Heart right ventricle (tissue), 16 donors: ENCODE measurements around the gene NFKBIL1. TPM values are rescaled to one million over a fixed set of nuclear protein-coding genes. Genes with fewer than 3 reads are reported as not detected.

Experiments used
- ATAC-seq, 8 donors: fragments of 200-7000 bp; cut with Tn5 transposase; one replicate each; pipeline ENCODE4 v1.9.1; 2020; ENCODE audit warnings: mild to moderate bottlenecking in 8 of 8, moderate library complexity in 8 of 8, moderate number of reproducible peaks in 1 of 8
- DNase-seq, 2 donors: peaks; one replicate each; pipeline ENCODE4 v3.0.0-alpha.2; 2020
- H3K27ac ChIP-seq, 10 donors: fragments of 200-600 bp; sonication (generic) in 2 of 10; one replicate each; pipeline versions ENCODE4 v1.5.0 to v1.8.0; 2020 to 2022; ENCODE audit warnings: mild to moderate bottlenecking in 3 of 10
- H3K27me3 ChIP-seq, 7 donors: fragments of 200-600 bp; one replicate each; pipeline ENCODE4 v1.8.0; 2021 to 2022; ENCODE audit warnings: mild to moderate bottlenecking in 2 of 7
- H3K36me3 ChIP-seq, 9 donors: fragments of 200-600 bp; sonication (generic) in 1 of 9; one replicate each; pipeline versions ENCODE4 v1.5.0 to v1.8.0; 2020 to 2022; ENCODE audit warnings: mild to moderate bottlenecking in 2 of 9
- H3K4me1 ChIP-seq, 9 donors: fragments of 200-600 bp; sonication (generic) in 1 of 9; one replicate each; pipeline versions ENCODE4 v1.5.0 to v1.8.0; 2020 to 2022; ENCODE audit warnings: mild to moderate bottlenecking in 4 of 9
- H3K4me3 ChIP-seq, 10 donors: fragments of 200-600 bp; sonication (generic) in 2 of 10; one replicate each; pipeline versions ENCODE4 v1.5.0 to v1.8.0; 2020 to 2022; ENCODE audit warnings: mild to moderate bottlenecking in 7 of 10, moderate library complexity in 2 of 10
- H3K9me3 ChIP-seq, 11 donors: fragments of 200-600 bp in 10 of 11; sonication (generic) in 2 of 11; one replicate each; pipeline versions ENCODE4 v1.5.0 to v1.8.0; 2013 to 2022; ENCODE audit warnings: mild to moderate bottlenecking in 2 of 11, control low read depth in 1 of 11, moderate library complexity in 1 of 11
- CTCF ChIP-seq, 9 donors: fragments of 200-600 bp; sonication (generic) in 2 of 9; IDR thresholded peaks; one replicate each; pipeline versions ENCODE4 v1.5.0 to v1.8.0; 2021 to 2022; ENCODE audit warnings: antibody characterized with exemption in 9 of 9, mild to moderate bottlenecking in 5 of 9, moderate library complexity in 1 of 9
- WGBS, 2 donors: extraction: QIAGEN DNeasy Blood & Tissue Kit; methylation state at CpG; one replicate each; pipeline ENCODE4 v1.1.7; 2013; ENCODE audit warnings: inconsistent platforms in 1 of 2; 5-methylcytosine and 5-hydroxymethylcytosine counted together
- intact Hi-C, 10 donors: fragments of 100-400 bp; cut with DNase I; formaldehyde crosslinking; loops; one replicate each; pipeline versions ENCODE4 v1.11.1 to v1.14.2; 2022
- polyA plus RNA-seq, 2 donors: library from polyadenylated mRNA; stranded (reverse); fragments of 200-250 nt; gene quantifications; one replicate each; pipeline ENCODE4 v1.2.3, GENCODE V29; 2013
- total RNA-seq, 10 donors: library from RNA; stranded (reverse); fragmentation: NEBNext Ultra II Directional in 3 of 10; extraction: Animal tissue kit (Norgen Biotek cat#: 25700) in 3 of 10; gene quantifications; one replicate each; pipeline versions ENCODE4 v1.2.1 to v1.2.4, GENCODE V29; 2021 to 2023
- donor health status: Arrhythmogenic right ventricular cardiomyopathy.
- donor health status: ischemic (EF 13 %, LVEDD 7.1; RV severe dilation, severe dysfunction).
- donor health status: healthy with polysubstance abuse.
- donor health status: DM: no; HTN: yes; CAD: no.
- donor health status: DM: no; HTN: no; CAD: no.
- donor health status: ischemic (EF 25% LVEDD 6.9; RV normal size, moderate dysfunction).
- donor health status: ischemic (EF 25% LVEDD 5.7; RV mildly dilated, moderate dysfunction).
- donor health status: healthy.
- donor health status: DM: yes; HTN: yes; CAD: no.
- donor health status: Ischemic cardiomyopathy.
- donor health status: ischemic (EF 35%, LVEDD 5.7; RV mildly dilated, moderate dysfunction).
- donor health status: nonischemic (EF 11% LVEDD 7.7; RV severe dilation, severe dysfunction).
- donor health status: DM: yes; HTN: yes; CAD: no.
- donor health status: PGD.
- donor health status: ischemic (EF 29% LVEDD 5.4; RV normal size, mild dysfunction).
- donor health status: nonischemic (EF 23%, LVEDD 6.1; RV moderate dilation, normal function).

NFKBIL1 gene
- total and polyA plus RNA-seq, 12 donors: 9.7 to 22.2 (median 12.1) TPM

GRCh38 chr6:31530659-31531058 is 16.7 kb upstream of the NFKBIL1 start:
- intact Hi-C loops: loop anchor here in 1 of 10 donors (5.0 kb wide), 1 partner anchor 33 kb away; the partner anchor contains the start of gene MICB

GRCh38 chr6:31531162-31531561 is 16.2 kb upstream of the NFKBIL1 start:
- no peak for TF ChIP-seq CTCF (IDR thresholded peaks at IDR 0.05)
- DNase-seq (no peak), ATAC-seq (no peak)
- H3K9me3 ChIP-seq: no peaks in the 10 kb centered on the region
- 87 to 90% methylated on average over 7 of the region's 7 CpGs for WGBS, 2 donors
- H3K27ac ChIP-seq: no peak overlapping the region
- no peak overlapping the region for H3K4me3 ChIP-seq
- peaks cover 0 to 21% (median 3%) of the 10 kb centered on the region in 9 donors for H3K4me1 ChIP-seq
- intact Hi-C loops: loop anchor here in 1 of 10 donors (5.0 kb wide), 1 partner anchor 34 kb away; the partner anchor contains the start of gene MICB
- H3K27me3 ChIP-seq: no peaks in the 10 kb centered on the region
- peaks cover 4 to 69% (median 57%) of the 10 kb centered on the region in 9 donors for H3K36me3 ChIP-seq

More at GRCh38 chr6:31530659-31531058, 16.7 kb upstream of the NFKBIL1 start:
- Histone ChIP-seq H3K4me1 (peaks cover 0 to 22% (median 3%) of the 10 kb centered on the region in 9 donors), H3K4me3 (no peak overlapping the region), H3K27me3 (no peaks in the 10 kb centered on the region), H3K9me3 (no peaks in the 10 kb centered on the region), H3K36me3 (peaks cover 4 to 64% (median 52%) of the 10 kb centered on the region in 9 donors), H3K27ac (no peak overlapping the region)
- no peak for DNase-seq
- 57 to 65% methylated on average over 6 of the region's 6 CpGs for WGBS, 2 donors
- TF ChIP-seq CTCF (IDR thresholded peaks at IDR 0.05): no peak
- no peak for ATAC-seq

- Histone ChIP-seq H3K36me3 (peaks cover 4 to 78% (median 66%) of the 10 kb centered on the region in 9 donors), H3K4me3 (no peak overlapping the region), H3K27ac (peak overlapping the region in 2 of 10 donors; percentile 14 to 48), H3K27me3 (no peaks in the 10 kb centered on the region), H3K9me3 (no peaks in the 10 kb centered on the region), H3K4me1 (peaks cover 0 to 28% (median 0%) of the 10 kb centered on the region in 9 donors)
- TF ChIP-seq CTCF (IDR thresholded peaks at IDR 0.05): no peak
- DNase-seq: no peak
- intact Hi-C loops: loop anchor here in 1 of 10 donors (5.0 kb wide), 1 partner anchor 35 kb away; the partner anchor contains the start of gene MICB
- WGBS, 2 donors: 76 to 77% methylated on average over 9 of the region's 9 CpGs
- no peak for ATAC-seq
Observed at GRCh38 chr6:31531771-31532643, 15.4 kb upstream of the NFKBIL1 start.

- Histone ChIP-seq H3K4me1 (peaks cover 0 to 28% (median 0%) of the 10 kb centered on the region in 9 donors), H3K27ac (peak overlapping the region in 2 of 10 donors; percentile 14 to 48), H3K36me3 (peaks cover 4 to 86% (median 71%) of the 10 kb centered on the region in 9 donors), H3K27me3 (no peaks in the 10 kb centered on the region), H3K9me3 (no peaks in the 10 kb centered on the region), H3K4me3 (no peak overlapping the region)
- no peak for DNase-seq
- TF ChIP-seq CTCF (IDR thresholded peaks at IDR 0.05): no peak
- peak in 2 of 8 donors; percentile 20 to 34 for ATAC-seq
- intact Hi-C loops: loop anchor here in 1 of 10 donors (5.0 kb wide), 1 partner anchor 36 kb away; the partner anchor contains the start of gene MICB
- 49 to 52% methylated on average over 9 of the region's 9 CpGs for WGBS, 2 donors
Observed at GRCh38 chr6:31532644-31533454, 14.6 kb upstream of the NFKBIL1 start.
